ENCODE data around the gene TMEM163. TPM values are rescaled to one million over a fixed set of nuclear protein-coding genes. Genes with fewer than 3 reads are reported as not detected.
"Not testable (repeated sequence)": the region's sequence is repeated elsewhere in the genome, so short reads cannot be mapped to it uniquely, and the experiment has no call there.

The TMEM163 gene
- total and polyA plus RNA-seq, 12 donors, result 0.16 to 1.7 (median 0.37) TPM

DNA sequence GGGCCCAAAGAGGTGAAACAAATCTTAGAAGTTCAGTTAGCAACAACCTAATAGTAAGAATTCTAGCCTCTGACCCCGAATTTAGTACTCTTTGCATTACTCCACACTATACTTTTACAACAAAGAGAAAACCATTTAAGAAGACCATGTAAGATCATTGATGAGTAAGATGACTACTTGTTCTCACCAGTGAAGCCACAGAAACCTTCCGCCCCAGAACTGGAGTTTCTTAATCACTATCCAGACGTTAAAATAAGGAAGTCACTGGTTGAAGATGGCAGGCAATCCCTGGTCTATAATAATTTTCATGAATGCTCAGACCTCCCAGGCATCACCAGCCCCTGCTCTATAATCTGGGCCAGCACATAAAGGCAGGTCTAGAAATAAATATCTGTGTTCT, 95.0 kb downstream of the TMEM163 start:
- DNase-seq (no peak), ATAC-seq (no peak)
- intact Hi-C loops (cut with DNase I), result no loop called here
- 83 to 85% methylated on average over 3 of the region's 3 CpGs for WGBS, 2 donors
- TF ChIP-seq, protein P1, sequence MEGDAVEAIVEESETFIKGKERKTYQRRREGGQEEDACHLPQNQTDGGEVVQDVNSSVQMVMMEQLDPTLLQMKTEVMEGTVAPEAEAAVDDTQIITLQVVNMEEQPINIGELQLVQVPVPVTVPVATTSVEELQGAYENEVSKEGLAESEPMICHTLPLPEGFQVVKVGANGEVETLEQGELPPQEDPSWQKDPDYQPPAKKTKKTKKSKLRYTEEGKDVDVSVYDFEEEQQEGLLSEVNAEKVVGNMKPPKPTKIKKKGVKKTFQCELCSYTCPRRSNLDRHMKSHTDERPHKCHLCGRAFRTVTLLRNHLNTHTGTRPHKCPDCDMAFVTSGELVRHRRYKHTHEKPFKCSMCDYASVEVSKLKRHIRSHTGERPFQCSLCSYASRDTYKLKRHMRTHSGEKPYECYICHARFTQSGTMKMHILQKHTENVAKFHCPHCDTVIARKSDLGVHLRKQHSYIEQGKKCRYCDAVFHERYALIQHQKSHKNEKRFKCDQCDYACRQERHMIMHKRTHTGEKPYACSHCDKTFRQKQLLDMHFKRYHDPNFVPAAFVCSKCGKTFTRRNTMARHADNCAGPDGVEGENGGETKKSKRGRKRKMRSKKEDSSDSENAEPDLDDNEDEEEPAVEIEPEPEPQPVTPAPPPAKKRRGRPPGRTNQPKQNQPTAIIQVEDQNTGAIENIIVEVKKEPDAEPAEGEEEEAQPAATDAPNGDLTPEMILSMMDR (IDR thresholded peaks at IDR 0.05), result no peak
- H3K27ac ChIP-seq, result no peak overlapping the region
- no peaks in the 10 kb centered on the region for H3K36me3 ChIP-seq
- no peaks in the 10 kb centered on the region for H3K4me1 ChIP-seq
- no peaks in the 10 kb centered on the region for H3K27me3 ChIP-seq
- peaks cover 0 to 16% (median 10%) of the 10 kb centered on the region in 11 donors for H3K9me3 ChIP-seq
- no peak overlapping the region for H3K4me3 ChIP-seq

DNA sequence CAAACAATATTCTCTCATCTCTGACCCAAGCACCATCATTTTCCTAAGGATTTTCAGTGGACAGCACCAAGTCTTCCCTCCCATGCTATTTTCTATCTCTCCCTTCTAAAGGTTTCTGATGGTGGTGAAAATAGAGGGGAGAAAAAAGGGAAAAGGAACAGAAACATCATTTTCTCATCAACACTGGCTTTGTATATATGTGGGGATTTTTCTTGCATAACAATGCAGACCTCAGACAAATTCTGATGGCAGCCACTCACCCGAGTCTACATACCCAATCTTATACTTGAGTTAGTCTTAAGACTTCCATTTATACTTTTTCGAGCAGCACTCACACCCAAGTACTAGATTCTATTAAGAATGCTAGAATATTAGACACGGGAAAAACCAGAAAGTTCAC, 95.8 kb downstream of the TMEM163 start:
- intact Hi-C loops (cut with DNase I), result no loop called here
- ATAC-seq, result no peak
- Histone ChIP-seq H3K4me1 (no peaks in the 10 kb centered on the region), H3K4me3 (no peak overlapping the region), H3K9me3 (peaks cover 0 to 20% (median 11%) of the 10 kb centered on the region in 11 donors), H3K27ac (no peak overlapping the region), H3K36me3 (no peaks in the 10 kb centered on the region), H3K27me3 (no peaks in the 10 kb centered on the region)
- TF ChIP-seq, protein P1 (IDR thresholded peaks at IDR 0.05), result no peak
- WGBS, 2 donors, result 89 to 91% methylated on average over 3 of the region's 3 CpGs
- no peak for DNase-seq

DNA sequence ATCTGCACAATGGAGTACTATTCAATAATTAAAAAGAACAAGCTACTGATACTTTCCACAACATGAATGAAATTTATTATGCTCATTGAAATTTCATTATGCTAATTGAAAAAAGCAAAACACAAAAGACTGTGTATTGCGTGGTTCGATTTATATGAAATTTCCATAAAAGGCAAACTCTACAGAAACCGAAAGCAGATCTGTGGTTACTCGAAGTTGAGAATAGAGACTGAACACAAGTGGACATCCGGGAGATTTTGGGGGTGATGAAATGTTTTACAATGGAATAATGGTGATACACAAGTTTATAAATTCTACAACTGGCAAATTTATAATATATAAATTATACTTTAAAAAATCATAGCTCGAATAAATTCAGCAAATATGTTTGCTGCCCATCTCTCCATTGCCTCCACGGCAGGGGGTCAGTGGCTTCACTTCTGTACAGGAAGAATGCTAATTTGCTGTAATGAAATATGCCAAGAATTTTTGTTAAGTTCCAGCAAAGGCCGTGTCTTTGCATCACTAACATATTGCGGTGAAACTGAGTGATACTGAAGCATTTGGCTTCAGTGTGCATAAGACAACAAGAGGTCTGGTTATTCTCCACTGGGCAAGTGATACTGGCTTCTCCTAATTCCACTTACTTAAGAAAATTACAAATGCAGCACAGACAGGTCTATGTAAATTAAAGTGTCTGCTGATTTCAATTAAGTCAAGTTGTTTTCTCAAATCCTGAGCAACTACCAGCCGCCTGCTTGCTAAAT, 96.7 kb downstream of the TMEM163 start:
- H3K36me3 ChIP-seq, result no peaks in the 10 kb centered on the region
- intact Hi-C loops (cut with DNase I), result no loop called here
- H3K9me3 ChIP-seq, result peaks cover 0 to 20% (median 11%) of the 10 kb centered on the region in 11 donors
- no peak overlapping the region for H3K27ac ChIP-seq
- 85% methylated on average over 10 of the region's 10 CpGs for WGBS, 2 donors
- no peak for ATAC-seq
- no peaks in the 10 kb centered on the region for H3K4me1 ChIP-seq
- no peak for DNase-seq
- H3K27me3 ChIP-seq, result no peaks in the 10 kb centered on the region
- TF ChIP-seq, protein P1 (IDR thresholded peaks at IDR 0.05), result no peak
- H3K4me3 ChIP-seq, result no peak overlapping the region

DNA sequence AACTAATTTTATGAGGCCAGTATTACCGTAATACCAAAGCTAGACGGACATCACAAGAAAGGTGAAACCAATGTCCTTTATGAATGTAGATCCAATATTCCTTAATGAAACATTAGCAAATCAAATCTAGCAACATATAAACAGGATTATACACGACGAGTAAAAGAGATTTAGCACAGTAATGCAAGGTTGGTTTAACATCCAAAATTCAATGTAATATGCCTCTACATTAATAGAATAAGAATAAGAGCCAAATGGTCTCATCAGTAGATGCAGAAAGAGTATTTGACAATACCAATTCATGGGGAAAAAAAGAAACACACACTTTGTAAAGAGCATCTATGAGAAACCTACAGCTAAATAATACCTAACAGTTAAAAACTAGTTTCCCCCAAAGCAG, 99.5 kb downstream of the TMEM163 start:
- intact Hi-C loops (cut with DNase I), result no loop called here
- Histone ChIP-seq H3K4me3 (no peak overlapping the region), H3K9me3 (peaks cover 0 to 20% (median 11%) of the 10 kb centered on the region in 11 donors), H3K4me1 (no peaks in the 10 kb centered on the region), H3K36me3 (no peaks in the 10 kb centered on the region), H3K27me3 (no peaks in the 10 kb centered on the region), H3K27ac (no peak overlapping the region)
- TF ChIP-seq, protein P1 (IDR thresholded peaks at IDR 0.05), result no peak
- no peak for DNase-seq
- no peak for ATAC-seq
- 94 to 95% methylated on average over 4 of the region's 4 CpGs for WGBS, 2 donors

DNA sequence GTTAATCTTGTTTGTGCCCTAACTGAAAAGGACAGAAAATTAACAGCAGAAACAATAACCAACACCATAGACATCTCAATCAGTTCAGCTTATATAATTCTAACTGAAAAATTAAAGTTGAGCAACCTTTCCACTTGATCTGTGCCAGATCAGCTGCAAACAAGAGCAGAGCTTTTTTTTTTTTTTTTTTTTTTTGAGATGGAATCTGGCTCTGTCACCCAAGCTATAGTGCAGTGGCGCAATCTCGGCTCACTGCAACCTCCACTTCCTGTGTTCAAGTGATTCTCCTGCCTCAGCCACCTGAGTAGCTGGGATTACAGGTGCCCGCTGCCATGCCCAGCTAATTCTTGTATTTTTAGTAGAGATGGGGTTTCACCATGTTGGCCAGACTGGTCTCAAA, 103.3 kb downstream of the TMEM163 start:
- H3K4me1 ChIP-seq; H3K36me3 ChIP-seq; H3K4me3 ChIP-seq; DNase-seq; H3K27ac ChIP-seq; H3K27me3 ChIP-seq; ATAC-seq; intact Hi-C loops (cut with DNase I): not testable (repeated sequence)
- H3K9me3 ChIP-seq, result peaks cover 0 to 45% (median 24%) of the 10 kb centered on the region in 11 donors
- WGBS, 2 donors, result 93% methylated on average over 3 of the region's 3 CpGs

Data from heart right ventricle (tissue), 16 donors.